ENCODE results near the gene MAMDC2.

MAMDC2 gene

GRCh38 chr9:70255486-70255885, 211.8 kb downstream of the MAMDC2 start:
- H3K36me3 ChIP-seq (ENCODE audit: control insufficient read depth in 1 of 2, insufficient read depth in 2 of 2, low read length in 2 of 2), result peaks cover 0 to 14% of the 10 kb centered on the region in 2 donors
- H3K4me1 ChIP-seq (ENCODE audit: control insufficient read depth in 1 of 2, insufficient read depth in 2 of 2, low read length in 2 of 2), result peaks cover 15% of the 10 kb centered on the region in 2 donors
- peak overlapping the region; percentile 31 to 61 for H3K4me3 ChIP-seq (ENCODE audit: low read depth in 1 of 2, low read length in 2 of 2)
- H3K9me3 ChIP-seq (ENCODE audit: control insufficient read depth in 1 of 2, low read length in 2 of 2), result no peaks in the 10 kb centered on the region
- H3K27me3 ChIP-seq (ENCODE audit: low read depth, low read length), result no peaks in the 10 kb centered on the region
- peak overlapping the region; percentile 65 for H3K27ac ChIP-seq (ENCODE audit: low read length)

GRCh38 chr9:70256123-70256551, 212.5 kb downstream of the MAMDC2 start:
- Histone ChIP-seq H3K9me3 (ENCODE audit: control insufficient read depth in 1 of 2, low read length in 2 of 2) (no peaks in the 10 kb centered on the region), H3K4me3 (ENCODE audit: low read depth in 1 of 2, low read length in 2 of 2) (peak overlapping the region; percentile 31 to 61), H3K4me1 (ENCODE audit: control insufficient read depth in 1 of 2, insufficient read depth in 2 of 2, low read length in 2 of 2) (peaks cover 17 to 22% of the 10 kb centered on the region in 2 donors), H3K36me3 (ENCODE audit: control insufficient read depth in 1 of 2, insufficient read depth in 2 of 2, low read length in 2 of 2) (peaks cover 0 to 16% of the 10 kb centered on the region in 2 donors), H3K27ac (ENCODE audit: low read length) (peak overlapping the region; percentile 65), H3K27me3 (ENCODE audit: low read depth, low read length) (no peaks in the 10 kb centered on the region)

- Histone ChIP-seq H3K36me3 (ENCODE audit: control insufficient read depth in 1 of 2, insufficient read depth in 2 of 2, low read length in 2 of 2) (peaks cover 5 to 16% of the 10 kb centered on the region in 2 donors), H3K27me3 (ENCODE audit: low read depth, low read length) (no peaks in the 10 kb centered on the region), H3K27ac (ENCODE audit: low read length) (peak overlapping the region; percentile 99), H3K4me1 (ENCODE audit: control insufficient read depth in 1 of 2, insufficient read depth in 2 of 2, low read length in 2 of 2) (peaks cover 22 to 31% of the 10 kb centered on the region in 2 donors), H3K4me3 (ENCODE audit: low read depth in 1 of 2, low read length in 2 of 2) (peak overlapping the region; percentile 85 to 99), H3K9me3 (ENCODE audit: control insufficient read depth in 1 of 2, low read length in 2 of 2) (no peaks in the 10 kb centered on the region)
Measured at GRCh38 chr9:70257502-70257901, 213.9 kb downstream of the MAMDC2 start.

GRCh38 chr9:70257991-70258691, 214.5 kb downstream of the MAMDC2 start:
- H3K27ac ChIP-seq (ENCODE audit: low read length), result peak overlapping the region; percentile 99
- peaks cover 27 to 35% of the 10 kb centered on the region in 2 donors for H3K4me1 ChIP-seq (ENCODE audit: control insufficient read depth in 1 of 2, insufficient read depth in 2 of 2, low read length in 2 of 2)
- H3K27me3 ChIP-seq (ENCODE audit: low read depth, low read length), result no peaks in the 10 kb centered on the region
- H3K4me3 ChIP-seq (ENCODE audit: low read depth in 1 of 2, low read length in 2 of 2), result peak overlapping the region; percentile 85 to 99
- no peaks in the 10 kb centered on the region for H3K9me3 ChIP-seq (ENCODE audit: control insufficient read depth in 1 of 2, low read length in 2 of 2)
- H3K36me3 ChIP-seq (ENCODE audit: control insufficient read depth in 1 of 2, insufficient read depth in 2 of 2, low read length in 2 of 2), result peaks cover 5 to 16% of the 10 kb centered on the region in 2 donors

GRCh38 chr9:70258692-70259511, 215.3 kb downstream of the MAMDC2 start, which contains the start of gene SMC5:
Gene SMC5, plus strand, starts transcription at chr9:70258978. Its CDS starts 101 bp downstream, at chr9:70259079.
- Histone ChIP-seq H3K4me1 (ENCODE audit: control insufficient read depth in 1 of 2, insufficient read depth in 2 of 2, low read length in 2 of 2) (peaks cover 27 to 40% of the 10 kb centered on the region in 2 donors), H3K9me3 (ENCODE audit: control insufficient read depth in 1 of 2, low read length in 2 of 2) (no peaks in the 10 kb centered on the region), H3K36me3 (ENCODE audit: control insufficient read depth in 1 of 2, insufficient read depth in 2 of 2, low read length in 2 of 2) (peaks cover 5 to 16% of the 10 kb centered on the region in 2 donors), H3K4me3 (ENCODE audit: low read depth in 1 of 2, low read length in 2 of 2) (peak within 1 kb of the TSS; percentile 85 to 99), H3K27ac (ENCODE audit: low read length) (peak within 1 kb of the TSS; percentile 99), H3K27me3 (ENCODE audit: low read depth, low read length) (no peaks in the 10 kb centered on the region)

GRCh38 chr9:70259512-70259802, 215.8 kb downstream of the MAMDC2 start:
- H3K4me3 ChIP-seq (ENCODE audit: low read depth in 1 of 2, low read length in 2 of 2), result peak overlapping the region; percentile 85 to 99
- H3K4me1 ChIP-seq (ENCODE audit: control insufficient read depth in 1 of 2, insufficient read depth in 2 of 2, low read length in 2 of 2), result peaks cover 27 to 40% of the 10 kb centered on the region in 2 donors
- no peaks in the 10 kb centered on the region for H3K27me3 ChIP-seq (ENCODE audit: low read depth, low read length)
- peak overlapping the region; percentile 99 for H3K27ac ChIP-seq (ENCODE audit: low read length)
- peaks cover 7 to 18% of the 10 kb centered on the region in 2 donors for H3K36me3 ChIP-seq (ENCODE audit: control insufficient read depth in 1 of 2, insufficient read depth in 2 of 2, low read length in 2 of 2)
- no peaks in the 10 kb centered on the region for H3K9me3 ChIP-seq (ENCODE audit: control insufficient read depth in 1 of 2, low read length in 2 of 2)

- Histone ChIP-seq H3K27me3 (ENCODE audit: low read depth, low read length) (no peaks in the 10 kb centered on the region), H3K4me1 (ENCODE audit: control insufficient read depth in 1 of 2, insufficient read depth in 2 of 2, low read length in 2 of 2) (peaks cover 27 to 40% of the 10 kb centered on the region in 2 donors), H3K36me3 (ENCODE audit: control insufficient read depth in 1 of 2, insufficient read depth in 2 of 2, low read length in 2 of 2) (peaks cover 13 to 24% of the 10 kb centered on the region in 2 donors), H3K4me3 (ENCODE audit: low read depth in 1 of 2, low read length in 2 of 2) (peak overlapping the region; percentile 85 to 99), H3K9me3 (ENCODE audit: control insufficient read depth in 1 of 2, low read length in 2 of 2) (no peaks in the 10 kb centered on the region), H3K27ac (ENCODE audit: low read length) (no peak overlapping the region)
Measured at GRCh38 chr9:70260007-70260443, 216.4 kb downstream of the MAMDC2 start.

GRCh38 chr9:70260606-70261005, 217.0 kb downstream of the MAMDC2 start:
- H3K36me3 ChIP-seq (ENCODE audit: control insufficient read depth in 1 of 2, insufficient read depth in 2 of 2, low read length in 2 of 2), result peaks cover 17 to 28% of the 10 kb centered on the region in 2 donors
- no peaks in the 10 kb centered on the region for H3K9me3 ChIP-seq (ENCODE audit: control insufficient read depth in 1 of 2, low read length in 2 of 2)
- H3K4me3 ChIP-seq (ENCODE audit: low read depth in 1 of 2, low read length in 2 of 2), result peak overlapping the region; percentile 47 to 85
- peaks cover 22 to 40% of the 10 kb centered on the region in 2 donors for H3K4me1 ChIP-seq (ENCODE audit: control insufficient read depth in 1 of 2, insufficient read depth in 2 of 2, low read length in 2 of 2)
- no peaks in the 10 kb centered on the region for H3K27me3 ChIP-seq (ENCODE audit: low read depth, low read length)
- no peak overlapping the region for H3K27ac ChIP-seq (ENCODE audit: low read length)

GRCh38 chr9:70261131-70261870, 217.7 kb downstream of the MAMDC2 start:
- no peaks in the 10 kb centered on the region for H3K27me3 ChIP-seq (ENCODE audit: low read depth, low read length)
- H3K27ac ChIP-seq (ENCODE audit: low read length), result no peak overlapping the region
- H3K36me3 ChIP-seq (ENCODE audit: control insufficient read depth in 1 of 2, insufficient read depth in 2 of 2, low read length in 2 of 2), result peaks cover 22 to 31% of the 10 kb centered on the region in 2 donors
- no peak overlapping the region for H3K4me3 ChIP-seq (ENCODE audit: low read depth in 1 of 2, low read length in 2 of 2)
- no peaks in the 10 kb centered on the region for H3K9me3 ChIP-seq (ENCODE audit: control insufficient read depth in 1 of 2, low read length in 2 of 2)
- peaks cover 20 to 39% of the 10 kb centered on the region in 2 donors for H3K4me1 ChIP-seq (ENCODE audit: control insufficient read depth in 1 of 2, insufficient read depth in 2 of 2, low read length in 2 of 2)

GRCh38 chr9:70262366-70262765, 218.7 kb downstream of the MAMDC2 start:
- Histone ChIP-seq H3K4me1 (ENCODE audit: control insufficient read depth in 1 of 2, insufficient read depth in 2 of 2, low read length in 2 of 2) (peaks cover 18 to 33% of the 10 kb centered on the region in 2 donors), H3K27me3 (ENCODE audit: low read depth, low read length) (no peaks in the 10 kb centered on the region), H3K9me3 (ENCODE audit: control insufficient read depth in 1 of 2, low read length in 2 of 2) (no peaks in the 10 kb centered on the region), H3K27ac (ENCODE audit: low read length) (no peak overlapping the region), H3K36me3 (ENCODE audit: control insufficient read depth in 1 of 2, insufficient read depth in 2 of 2, low read length in 2 of 2) (peaks cover 27 to 32% of the 10 kb centered on the region in 2 donors), H3K4me3 (ENCODE audit: low read depth in 1 of 2, low read length in 2 of 2) (no peak overlapping the region)

GRCh38 chr9:70262948-70263347, 219.3 kb downstream of the MAMDC2 start:
- no peak overlapping the region for H3K27ac ChIP-seq (ENCODE audit: low read length)

More at GRCh38 chr9:70262948-70263347, 219.3 kb downstream of the MAMDC2 start:
- peaks cover 27 to 36% of the 10 kb centered on the region in 2 donors for H3K36me3 ChIP-seq (ENCODE audit: control insufficient read depth in 1 of 2, insufficient read depth in 2 of 2, low read length in 2 of 2)
- H3K4me3 ChIP-seq (ENCODE audit: low read depth in 1 of 2, low read length in 2 of 2), result no peak overlapping the region
- no peaks in the 10 kb centered on the region for H3K9me3 ChIP-seq (ENCODE audit: control insufficient read depth in 1 of 2, low read length in 2 of 2)
- peaks cover 16 to 33% of the 10 kb centered on the region in 2 donors for H3K4me1 ChIP-seq (ENCODE audit: control insufficient read depth in 1 of 2, insufficient read depth in 2 of 2, low read length in 2 of 2)
- H3K27me3 ChIP-seq (ENCODE audit: low read depth, low read length), result no peaks in the 10 kb centered on the region
